Epithelial cell of esophagus (primary cell): ENCODE measurements around the gene LCN15.

Source experiments
- DNase-seq: peaks from one replicate; pipeline ENCODE4 v3.0.0; 2010; ENCODE audit warnings: low read depth
- H3K4me3 ChIP-seq: 2 replicates; pipeline ENCODE4 v1.5.1; 2011; ENCODE audit warnings: mild to moderate bottlenecking, low read length, control low read depth
- TF ChIP-seq, protein P1 (sequence below): IDR thresholded peaks from 2 replicates; pipeline ENCODE4 v1.5.1; 2011; ENCODE audit warnings: low read depth, mild to moderate bottlenecking, low read length, control low read depth, inconsistent platforms; ENCODE audit not compliant: insufficient read depth; ENCODE audit errors: missing control alignments

LCN15 gene

DNA sequence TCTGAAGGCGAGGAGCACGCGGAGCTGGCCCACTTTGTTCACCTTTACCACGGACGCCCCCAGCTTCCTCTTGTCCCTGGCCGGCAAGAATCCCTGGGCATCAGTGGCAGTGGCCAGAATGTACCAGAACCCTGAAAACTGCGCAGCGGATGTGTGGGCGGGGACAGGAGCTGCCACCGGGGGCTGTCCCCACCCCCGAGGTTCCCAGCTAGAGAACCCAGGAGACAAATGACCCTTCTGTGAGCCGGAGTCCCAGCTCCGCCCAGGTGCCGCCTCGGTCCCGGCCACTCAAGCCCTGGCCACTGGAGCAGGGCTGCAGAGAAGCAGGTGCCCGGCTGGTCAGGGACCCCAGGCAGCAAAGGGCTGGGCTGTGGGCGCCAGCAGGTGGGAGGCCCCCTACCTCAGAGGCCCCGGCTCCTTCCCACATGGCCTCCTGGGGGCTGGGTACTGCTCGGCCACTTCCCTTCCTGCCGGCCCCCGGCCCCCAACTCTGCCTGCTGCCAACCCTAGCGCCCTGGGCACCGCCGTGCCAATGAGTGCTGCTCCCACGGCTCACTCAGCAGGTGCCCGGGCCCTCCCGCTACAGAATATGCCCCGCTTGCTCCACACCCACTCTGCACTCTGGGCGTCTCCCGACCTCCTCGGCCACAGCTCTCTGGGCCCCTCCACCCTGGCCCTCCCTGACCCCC is 22.3 kb downstream of the LCN15 start:
- TF ChIP-seq, protein P1, sequence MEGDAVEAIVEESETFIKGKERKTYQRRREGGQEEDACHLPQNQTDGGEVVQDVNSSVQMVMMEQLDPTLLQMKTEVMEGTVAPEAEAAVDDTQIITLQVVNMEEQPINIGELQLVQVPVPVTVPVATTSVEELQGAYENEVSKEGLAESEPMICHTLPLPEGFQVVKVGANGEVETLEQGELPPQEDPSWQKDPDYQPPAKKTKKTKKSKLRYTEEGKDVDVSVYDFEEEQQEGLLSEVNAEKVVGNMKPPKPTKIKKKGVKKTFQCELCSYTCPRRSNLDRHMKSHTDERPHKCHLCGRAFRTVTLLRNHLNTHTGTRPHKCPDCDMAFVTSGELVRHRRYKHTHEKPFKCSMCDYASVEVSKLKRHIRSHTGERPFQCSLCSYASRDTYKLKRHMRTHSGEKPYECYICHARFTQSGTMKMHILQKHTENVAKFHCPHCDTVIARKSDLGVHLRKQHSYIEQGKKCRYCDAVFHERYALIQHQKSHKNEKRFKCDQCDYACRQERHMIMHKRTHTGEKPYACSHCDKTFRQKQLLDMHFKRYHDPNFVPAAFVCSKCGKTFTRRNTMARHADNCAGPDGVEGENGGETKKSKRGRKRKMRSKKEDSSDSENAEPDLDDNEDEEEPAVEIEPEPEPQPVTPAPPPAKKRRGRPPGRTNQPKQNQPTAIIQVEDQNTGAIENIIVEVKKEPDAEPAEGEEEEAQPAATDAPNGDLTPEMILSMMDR: no peak
- no peak for DNase-seq
- H3K4me3 ChIP-seq: no peak overlapping the region

DNA sequence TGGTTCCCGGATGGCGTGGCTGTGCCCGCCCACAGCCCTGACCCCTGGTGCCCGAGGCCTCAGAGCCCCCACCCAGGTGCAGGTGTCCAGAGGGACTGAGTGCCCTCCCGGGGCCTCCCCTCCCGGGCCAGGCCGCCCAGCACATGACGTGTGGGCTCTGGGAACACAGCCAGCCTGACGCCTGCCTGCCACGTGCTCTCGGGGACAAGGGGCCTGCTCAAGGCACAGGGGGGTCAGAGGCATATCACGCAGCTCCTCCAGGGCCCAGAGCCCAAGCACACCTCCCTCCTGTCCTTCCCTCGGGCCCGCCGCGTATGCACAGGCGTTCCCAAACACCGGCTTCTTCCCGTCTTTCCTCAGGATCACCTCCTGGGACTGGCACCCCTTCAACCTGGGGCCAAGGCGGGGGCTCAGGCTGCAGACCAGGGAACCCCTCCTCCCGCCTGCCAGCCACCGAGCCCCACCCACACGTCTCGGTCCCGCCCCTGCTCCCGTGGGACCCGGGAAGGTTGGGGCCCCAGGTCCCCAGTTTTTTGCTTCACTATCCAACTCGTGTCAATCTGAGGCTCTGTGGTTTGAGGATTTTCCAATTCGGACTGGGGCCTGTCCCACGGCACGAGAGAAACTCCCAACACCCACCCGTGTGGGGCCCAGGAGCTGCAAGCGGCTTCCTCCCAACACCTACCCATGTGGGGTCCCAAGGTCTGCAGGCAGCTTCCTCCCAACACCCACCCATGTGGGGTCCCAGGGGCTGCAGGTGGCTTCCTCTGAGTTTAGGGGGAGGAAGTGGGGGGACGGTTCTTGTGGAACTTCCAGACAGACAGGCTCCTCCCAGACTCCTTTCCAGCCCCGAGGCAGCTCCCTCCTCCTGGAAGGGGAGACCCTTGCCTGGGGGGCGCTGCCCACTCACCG is 23.1 kb downstream of the LCN15 start:
- no peak for DNase-seq
- TF ChIP-seq, protein P1: no peak
- H3K4me3 ChIP-seq: no peak overlapping the region

DNA sequence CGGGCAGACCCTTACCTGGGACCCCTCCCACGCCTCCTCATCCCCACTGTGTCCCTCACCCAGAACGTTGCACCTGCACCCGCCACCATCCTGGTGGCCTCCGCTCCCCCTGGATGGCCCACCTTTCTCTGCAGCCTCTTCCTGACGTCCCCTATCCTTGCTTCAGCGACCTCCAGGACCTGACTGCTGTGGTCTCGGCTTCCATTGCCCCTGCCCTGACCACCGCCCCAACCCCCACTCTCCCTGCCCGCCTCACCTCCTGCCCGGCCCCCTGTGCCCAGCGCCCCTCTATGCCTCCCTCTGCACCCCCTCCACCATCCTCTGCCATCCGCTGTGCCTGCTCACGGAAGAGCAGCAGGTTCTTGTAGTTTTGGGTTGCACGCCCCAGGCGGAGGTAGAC is 23.8 kb downstream of the LCN15 start:
- TF ChIP-seq, protein P1: no peak
- H3K4me3 ChIP-seq: no peak overlapping the region
- no peak for DNase-seq

DNA sequence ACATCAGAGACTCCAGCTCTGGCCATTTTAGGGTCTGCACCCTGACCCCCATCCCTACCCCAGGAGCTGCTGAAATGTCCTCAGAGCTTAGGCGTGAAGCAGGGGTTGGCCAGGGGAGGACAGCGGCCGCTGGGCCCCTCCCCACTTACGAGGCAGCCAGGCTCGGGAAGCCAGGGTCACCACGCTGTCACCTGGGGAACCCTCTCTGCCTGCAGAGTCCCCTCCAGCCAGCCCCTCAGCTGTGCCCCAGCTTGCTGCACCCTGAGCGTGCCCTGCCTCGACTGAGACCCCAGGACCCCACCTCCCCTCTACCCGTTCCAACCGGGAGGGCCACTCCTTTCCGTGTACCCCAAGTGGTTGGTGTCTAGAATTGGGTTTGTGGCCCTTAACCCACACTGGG is 24.2 kb downstream of the LCN15 start:
- TF ChIP-seq, protein P1: no peak
- no peak for DNase-seq
- H3K4me3 ChIP-seq: no peak overlapping the region

DNA sequence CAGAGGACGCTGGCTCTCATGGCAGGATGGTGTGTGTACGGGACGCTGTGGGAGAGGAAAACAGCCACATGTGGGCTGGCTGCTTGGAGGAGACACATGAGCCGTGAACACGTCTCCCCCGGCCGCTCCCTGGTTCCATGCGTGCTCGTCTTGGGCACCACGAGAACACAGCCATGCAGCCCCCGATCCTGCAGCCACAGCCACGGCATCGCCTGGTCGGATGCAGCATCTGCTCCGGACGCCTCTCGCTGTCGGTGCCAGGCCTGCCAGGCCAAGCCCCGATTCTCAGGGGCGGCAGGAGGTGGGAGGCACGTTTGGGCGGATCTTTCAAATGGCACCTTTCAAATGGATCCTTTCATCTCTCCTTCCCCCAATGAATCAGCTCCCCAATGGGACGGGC is 24.8 kb downstream of the LCN15 start:
- no peak for DNase-seq
- H3K4me3 ChIP-seq: no peak overlapping the region
- TF ChIP-seq, protein P1: no peak

DNA sequence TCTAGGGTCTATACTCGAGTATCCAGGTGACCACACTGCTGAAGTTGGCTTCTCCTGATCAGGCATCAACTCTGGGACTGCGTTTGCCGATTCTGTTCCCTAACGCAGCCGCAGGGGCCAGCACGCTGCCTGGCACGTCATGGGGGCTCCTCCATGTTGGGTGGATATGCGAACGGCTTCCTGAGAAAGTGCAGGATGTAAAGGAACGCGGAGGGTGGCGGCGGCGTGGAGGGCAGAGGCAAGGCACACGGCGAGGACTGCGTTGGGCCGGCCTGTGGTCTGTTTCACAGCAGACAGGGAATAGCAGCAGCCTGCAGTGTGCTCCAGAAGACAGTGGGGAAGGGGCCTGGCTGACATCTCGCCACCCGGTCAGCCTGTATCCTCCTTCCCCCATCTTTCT is 25.4 kb downstream of the LCN15 start:
- TF ChIP-seq, protein P1: no peak
- no peak for DNase-seq
- no peak overlapping the region for H3K4me3 ChIP-seq
